K562 (cell line): Measurements from ENCODE around the gene SH3BGRL3. TPM values are rescaled to one million over a fixed set of nuclear protein-coding genes. Genes with fewer than 3 reads are reported as not detected.

Experiments
- ATAC-seq: fragments of 200-7000 bp; cut with Tn5 transposase; 3 replicates; pipeline ENCODE4 v1.9.1; 2020; ENCODE audit warnings: moderate library complexity
- BruUV-seq: library from RNA; stranded (reverse); fragments of 400-500 nt; replicated peaks from 2 replicates; lab custom pipeline; 2021; lab: Mats Ljungman, UMichigan
- CTCF ChIA-PET: fragments of 300-600 bp; formaldehyde crosslinking; extraction: SDS; loops from one replicate; lab custom pipeline; 2021; ENCODE audit warnings: low intra/inter-chr PET ratio; lab: Yijun Ruan, JAX
- POLR2A ChIA-PET: fragments of 300-600, 350-650 bp; sonication (Branson Sonifier 250); formaldehyde crosslinking; extraction: SDS; loops from one replicate; lab custom pipeline; 2021; ENCODE audit warnings: antibody characterized with exemption, inconsistent platforms; lab: Yijun Ruan, JAX
- DNase-seq, 4 experiments: peaks; one replicate each; pipeline versions ENCODE4 v3.0.0 to v3.0.0-alpha.2; 2011 to 2018; ENCODE audit warnings: low spot score in 3 of 4, mixed read lengths in 3 of 4; ENCODE audit errors: extremely low read depth in 1 of 4
- FAIRE-seq: peaks from 2 replicates; lab custom pipeline; 2011; peaks lifted over from hg19 to GRCh38; lab: Jason Lieb, UNC
- H2AFZ ChIP-seq: 2 replicates; pipeline ENCODE4 v1.6.0; 2011; ENCODE audit warnings: low read depth, low read length, control low read depth, inconsistent platforms
- H3K27ac ChIP-seq: fragments of 200-600 bp; 3 replicates; pipeline ENCODE4 v1.8.0; 2011; ENCODE audit warnings: low read depth, mild to moderate bottlenecking, control low read depth, inconsistent platforms, low read length, moderate library complexity, mixed read lengths; ENCODE audit errors: extremely low read depth
- H3K27me3 ChIP-seq, 2 experiments: fragments of 300-600 bp in 1 of 2; 2 replicates in 1 of 2; 3 replicates in 1 of 2; pipeline versions ENCODE4 v1.6.0 to v1.8.0; 2011; ENCODE audit warnings: inconsistent platforms in 2 of 2, low read length in 2 of 2, mild to moderate bottlenecking in 1 of 2, mixed read lengths in 1 of 2, moderate library complexity in 1 of 2; ENCODE audit not compliant: control insufficient read depth in 2 of 2, insufficient read depth in 2 of 2
- H3K36me3 ChIP-seq: fragments of 300-600 bp; 3 replicates; pipeline ENCODE4 v1.8.0; 2011; ENCODE audit warnings: mild to moderate bottlenecking, low read length, inconsistent platforms; ENCODE audit not compliant: control insufficient read depth, insufficient read depth
- H3K4me1 ChIP-seq, 2 experiments: fragments of 200-600 bp in 1 of 2; replicated peaks in 1 of 2; 2 replicates in 1 of 2; 3 replicates in 1 of 2; pipeline versions ENCODE4 v1.5.1 to v1.8.0; 2011; ENCODE audit warnings: inconsistent platforms in 2 of 2, low read length in 2 of 2, mild to moderate bottlenecking in 1 of 2, mixed read lengths in 1 of 2, moderate library complexity in 1 of 2; ENCODE audit not compliant: control insufficient read depth in 2 of 2, insufficient read depth in 2 of 2
- H3K4me2 ChIP-seq: 2 replicates; pipeline ENCODE4 v1.6.1; 2011; ENCODE audit warnings: low read length, control low read depth, inconsistent platforms, mixed read lengths; ENCODE audit not compliant: insufficient read depth
- H3K4me3 ChIP-seq: fragments of 200-600 bp; sonication (generic), shearing (Covaris generic); 2 replicates; pipeline ENCODE4 v1.5.1; 2016; ENCODE audit warnings: control low read depth, inconsistent platforms
- H3K79me2 ChIP-seq: fragments of 200-600 bp; 3 replicates; pipeline ENCODE4 v1.8.0; 2011; ENCODE audit warnings: low read length, inconsistent platforms; ENCODE audit not compliant: control insufficient read depth, insufficient read depth
- H3K9ac ChIP-seq, 2 experiments: 2 replicates each; pipeline versions ENCODE4 v1.6.0 to v1.6.1; 2011; ENCODE audit warnings: low read depth in 2 of 2, low read length in 2 of 2, control low read depth in 1 of 2, inconsistent platforms in 1 of 2, mild to moderate bottlenecking in 1 of 2, mixed read lengths in 1 of 2; ENCODE audit not compliant: insufficient read depth in 1 of 2
- H3K9me1 ChIP-seq: one replicate; pipeline ENCODE4 v1.6.0; 2011; ENCODE audit warnings: inconsistent platforms, mild to moderate bottlenecking, low read length, moderate library complexity; ENCODE audit not compliant: control insufficient read depth, insufficient read depth
- H3K9me3 ChIP-seq: replicated peaks from 2 replicates; pipeline ENCODE4 v1.5.1; 2011; ENCODE audit warnings: low read depth, low read length, inconsistent platforms; ENCODE audit not compliant: control insufficient read depth, insufficient read depth
- H4K20me1 ChIP-seq: replicated peaks from 2 replicates; pipeline ENCODE4 v1.6.1; 2011; ENCODE audit warnings: low read length, inconsistent platforms, mixed read lengths; ENCODE audit not compliant: control insufficient read depth, insufficient read depth
- CBFB ChIP-seq: sonication (generic); formaldehyde crosslinking; IDR thresholded peaks from 2 replicates; pipeline ENCODE4 v1.4.0; 2020; ENCODE audit warnings: mild to moderate bottlenecking, missing genetic modification reagents
- FOS ChIP-seq: IDR thresholded peaks from 3 replicates; pipeline ENCODE4 v1.6.1; 2011; ENCODE audit not compliant: insufficient read length; ENCODE audit errors: extremely low read depth
- FOXM1 ChIP-seq, 2 experiments: fragments of 450-650 bp in 1 of 2; sonication (generic) in 1 of 2; formaldehyde crosslinking in 1 of 2; IDR thresholded peaks; 2 replicates each; pipeline versions ENCODE4 v1.6.1 to v1.9.0; 2017 to 2022; ENCODE audit warnings: low read depth in 2 of 2, mild to moderate bottlenecking in 2 of 2, missing genetic modification reagents in 1 of 2, moderate library complexity in 1 of 2
- HIVEP1 ChIP-seq: fragments of 250-450 bp; sonication (Bioruptor Pico); IDR thresholded peaks from 2 replicates; pipeline ENCODE4 v1.4.0; 2020; ENCODE audit warnings: mild to moderate bottlenecking
- KDM5B ChIP-seq: fragments of 200-600 bp; sonication (generic); IDR thresholded peaks from 2 replicates; pipeline ENCODE4 v1.6.1; 2012; ENCODE audit warnings: low read depth, mild to moderate bottlenecking, moderate library complexity, low read length, control low read depth, inconsistent platforms; ENCODE audit not compliant: insufficient replicate concordance
- POLR2A ChIP-seq: fragments of 450-650 bp; conservative IDR thresholded peaks from 2 replicates; pipeline ENCODE4 v1.6.1; 2016
- POLR2AphosphoS5 ChIP-seq: IDR thresholded peaks from 2 replicates; pipeline ENCODE4 v1.6.1; 2011; ENCODE audit warnings: mild to moderate bottlenecking, low read depth, low read length, moderate library complexity; ENCODE audit not compliant: control insufficient read depth, insufficient read depth
- RB1 ChIP-seq: fragments of 450-650 bp; IDR thresholded peaks from 2 replicates; pipeline ENCODE4 v1.6.1; 2017; ENCODE audit warnings: low read depth, mild to moderate bottlenecking
- SUPT5H ChIP-seq: fragments of 450-650 bp; IDR thresholded peaks from 2 replicates; pipeline ENCODE4 v1.6.1; 2016
- TEAD4 ChIP-seq, 2 experiments: sonication (generic) in 1 of 2; formaldehyde crosslinking in 1 of 2; IDR thresholded peaks; 2 replicates each; pipeline versions ENCODE4 v1.6.1 to v1.8.0; 2012 to 2022; ENCODE audit warnings: borderline replicate concordance in 1 of 2, inconsistent platforms in 1 of 2, low read length in 1 of 2, mild to moderate bottlenecking in 1 of 2, missing genetic modification reagents in 1 of 2
- ZNF311 ChIP-seq: fragments of 250-450 bp; sonication (Bioruptor Pico); IDR thresholded peaks from 2 replicates; pipeline ENCODE4 v1.4.0; 2020; ENCODE audit warnings: mild to moderate bottlenecking, moderate library complexity
- WGBS: fragments of 100-300 bp; shearing (Covaris generic); methylation state at CpG from one replicate; pipeline ENCODE4 v1.1.6; 2016; ENCODE audit warnings: low coverage, mixed read lengths; ENCODE audit not compliant: insufficient coverage; ENCODE audit errors: missing lambda C conversion rate; 5-methylcytosine and 5-hydroxymethylcytosine counted together
- in situ Hi-C: fragments of 300-500 bp; cut with MboI; formaldehyde crosslinking; loops from 4 replicates; pipeline ENCODE4 v1.15.0; 2018; ENCODE audit warnings: inconsistent platforms, mixed read lengths
- intact Hi-C: fragments of 100-400 bp; cut with micrococcal nuclease; formaldehyde crosslinking; loops from 2 replicates; pipeline ENCODE4 v1.14.2; 2022
- polyA plus RNA-seq, 8 experiments: library from polyadenylated mRNA; depleted of rRNA in 4 of 8; stranded (reverse) in 5 of 8; unstranded in 3 of 8; fragments of >200 nt; fragmentation: Nextera tagmentation in 2 of 8; fragmentation: Illumina TruSeq in 1 of 8; extraction: Ambion mirVana in 2 of 8; extraction: Trizol in 1 of 8; gene quantifications; 2 replicates each; pipeline versions ENCODE4 v1.2.1 to v1.2.3, GENCODE V29; 2011 to 2014; ENCODE audit warnings: inconsistent platforms in 1 of 8, missing spikeins in 1 of 8
- total RNA-seq, 7 experiments: library from RNA; depleted of rRNA in 6 of 7; stranded (reverse); fragments of >200 nt in 6 of 7; fragmentation: Illumina TruSeq in 2 of 7; extraction: Trizol in 2 of 7; gene quantifications; 2 replicates each; pipeline versions ENCODE4 v1.2.1 to v1.2.3, GENCODE V29; 2011 to 2021; ENCODE audit warnings: low replicate concordance in 1 of 7
- TF ChIP-seq, protein P1 (sequence below): fragments of 250-450 bp; sonication (Bioruptor Pico); IDR thresholded peaks from 2 replicates; pipeline ENCODE4 v1.4.0; 2020; ENCODE audit warnings: mild to moderate bottlenecking, moderate library complexity
- TF ChIP-seq, protein P2 (sequence below): sonication (generic); formaldehyde crosslinking; IDR thresholded peaks from 2 replicates; pipeline ENCODE4 v1.8.0; 2022; ENCODE audit warnings: mild to moderate bottlenecking, missing genetic modification reagents

SH3BGRL3 gene
- total and polyA plus RNA-seq, 9 of the 15 experiments (the other 6 are each of a cell fraction or from before 2014, with no cell fraction given), result 30.3 to 140 (median 54.2) TPM

DNA sequence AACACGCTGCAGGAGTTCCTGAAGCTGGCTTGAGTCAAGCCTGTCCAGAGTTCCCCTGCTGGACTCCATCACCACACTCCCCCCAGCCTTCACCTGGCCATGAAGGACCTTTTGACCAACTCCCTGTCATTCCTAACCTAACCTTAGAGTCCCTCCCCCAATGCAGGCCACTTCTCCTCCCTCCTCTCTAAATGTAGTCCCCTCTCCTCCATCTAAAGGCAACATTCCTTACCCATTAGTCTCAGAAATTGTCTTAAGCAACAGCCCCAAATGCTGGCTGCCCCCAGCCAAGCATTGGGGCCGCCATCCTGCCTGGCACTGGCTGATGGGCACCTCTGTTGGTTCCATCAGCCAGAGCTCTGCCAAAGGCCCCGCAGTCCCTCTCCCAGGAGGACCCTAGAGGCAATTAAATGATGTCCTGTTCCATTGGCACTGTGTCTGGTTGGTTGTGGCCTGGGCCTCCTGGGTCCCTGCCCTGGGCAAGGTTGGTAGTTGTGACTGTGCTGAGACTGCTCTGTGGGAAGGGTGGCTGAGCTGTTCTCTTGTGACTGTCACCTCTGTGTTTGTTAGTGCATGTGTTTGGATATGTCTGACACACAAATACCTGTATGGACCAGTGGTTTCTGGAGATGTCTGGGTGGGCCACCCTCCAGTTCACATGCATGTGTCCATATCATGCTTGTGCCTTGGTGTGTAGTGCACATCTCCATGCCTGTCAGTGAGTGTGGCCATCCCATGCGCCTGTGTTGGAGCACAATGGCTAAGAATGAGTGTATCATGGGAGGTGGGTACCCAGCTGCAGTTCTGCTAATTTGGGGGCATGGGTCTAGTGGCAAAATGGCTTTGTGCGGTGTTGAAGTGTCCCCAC lies 1.4 kb downstream of the SH3BGRL3 start:
- Histone ChIP-seq H3K27ac (no peak overlapping the region; the same call in 2 of the 3 replicates), H3K79me2 (peaks cover 24% of the 10 kb centered on the region; the same call in 2 of the 3 replicates), H3K4me1 (peaks cover 85% of the 10 kb centered on the region in 2 experiments), H3K4me2 (peak overlapping the region; percentile 85), H3K36me3 (peaks cover 66% of the 10 kb centered on the region), H3K9me1 (peaks cover 5% of the 10 kb centered on the region), H2AFZ (no peak overlapping the region), H3K27me3 (no peaks in the 10 kb centered on the region), H3K4me3 (no peak overlapping the region), H4K20me1 (0 out of 2 replicates have a peak, but pooled peaks cover 4% of the 10 kb centered on the region), H3K9me3 (no peaks in the 10 kb centered on the region), H3K9ac (peak overlapping the region in 1 of 2 experiments; percentile 74; a peak in 2 of 4 replicates)
- 98% methylated on average over 5 of the region's 5 CpGs for WGBS
- BruUV-seq, result TSS peak; percentile 76
- CTCF ChIA-PET, result no interaction called here
- DNase-seq (peak in 1 of 4 experiments; percentile 14), ATAC-seq (no peak), FAIRE-seq (no peak)
- intact Hi-C loops, result no loop called here
- in situ Hi-C loops, result no loop called here
- POLR2A ChIA-PET, result interaction anchor here (0.6 to 1.6 kb wide), 7 partner anchors 10 to 411 kb away, joined by 3 to 6 read pairs (median 3); no protein-coding TSS in a partner anchor
- TF ChIP-seq FOXM1 (IDR thresholded peaks at IDR 0.05; ENCODE audit: low read depth) (no peak), FOXM1 (CRISPR knock-in tag; IDR thresholded peaks at IDR 0.05; ENCODE audit: low read depth) (0 out of 2 replicates have a peak, but pooled peaks have one; percentile 80), POLR2A (peak; percentile 56; the same call in 1 of the 2 replicates), KDM5B (peak; percentile 52), HIVEP1 (CRISPR knock-in tag) (0 out of 2 replicates have a peak, but pooled peaks have one; percentile 21), SUPT5H (peak; percentile 59), POLR2AphosphoS5 (0 out of 2 replicates have a peak, but pooled peaks have one; percentile 15), TEAD4 (IDR thresholded peaks at IDR 0.05; ENCODE audit: low read length) (no peak), TEAD4 (CRISPR knock-in tag; IDR thresholded peaks at IDR 0.05; ENCODE audit: borderline replicate concordance) (0 out of 2 replicates have a peak, but pooled peaks have one; percentile 49), ZNF311 (CRISPR knock-in tag) (no peak), FOS (no peak), RB1 (0 out of 2 replicates have a peak, but pooled peaks have one; percentile 9), CBFB (0 out of 2 replicates have a peak, but pooled peaks have one; percentile 61)
- TF ChIP-seq, protein P1, sequence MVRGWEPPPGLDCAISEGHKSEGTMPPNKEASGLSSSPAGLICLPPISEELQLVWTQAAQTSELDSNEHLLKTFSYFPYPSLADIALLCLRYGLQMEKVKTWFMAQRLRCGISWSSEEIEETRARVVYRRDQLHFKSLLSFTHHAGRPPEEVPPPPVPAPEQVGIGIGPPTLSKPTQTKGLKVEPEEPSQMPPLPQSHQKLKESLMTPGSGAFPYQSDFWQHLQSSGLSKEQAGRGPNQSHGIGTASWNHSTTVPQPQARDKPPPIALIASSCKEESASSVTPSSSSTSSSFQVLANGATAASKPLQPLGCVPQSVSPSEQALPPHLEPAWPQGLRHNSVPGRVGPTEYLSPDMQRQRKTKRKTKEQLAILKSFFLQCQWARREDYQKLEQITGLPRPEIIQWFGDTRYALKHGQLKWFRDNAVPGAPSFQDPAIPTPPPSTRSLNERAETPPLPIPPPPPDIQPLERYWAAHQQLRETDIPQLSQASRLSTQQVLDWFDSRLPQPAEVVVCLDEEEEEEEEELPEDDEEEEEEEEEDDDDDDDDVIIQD, result no peak
- TF ChIP-seq, protein P2, sequence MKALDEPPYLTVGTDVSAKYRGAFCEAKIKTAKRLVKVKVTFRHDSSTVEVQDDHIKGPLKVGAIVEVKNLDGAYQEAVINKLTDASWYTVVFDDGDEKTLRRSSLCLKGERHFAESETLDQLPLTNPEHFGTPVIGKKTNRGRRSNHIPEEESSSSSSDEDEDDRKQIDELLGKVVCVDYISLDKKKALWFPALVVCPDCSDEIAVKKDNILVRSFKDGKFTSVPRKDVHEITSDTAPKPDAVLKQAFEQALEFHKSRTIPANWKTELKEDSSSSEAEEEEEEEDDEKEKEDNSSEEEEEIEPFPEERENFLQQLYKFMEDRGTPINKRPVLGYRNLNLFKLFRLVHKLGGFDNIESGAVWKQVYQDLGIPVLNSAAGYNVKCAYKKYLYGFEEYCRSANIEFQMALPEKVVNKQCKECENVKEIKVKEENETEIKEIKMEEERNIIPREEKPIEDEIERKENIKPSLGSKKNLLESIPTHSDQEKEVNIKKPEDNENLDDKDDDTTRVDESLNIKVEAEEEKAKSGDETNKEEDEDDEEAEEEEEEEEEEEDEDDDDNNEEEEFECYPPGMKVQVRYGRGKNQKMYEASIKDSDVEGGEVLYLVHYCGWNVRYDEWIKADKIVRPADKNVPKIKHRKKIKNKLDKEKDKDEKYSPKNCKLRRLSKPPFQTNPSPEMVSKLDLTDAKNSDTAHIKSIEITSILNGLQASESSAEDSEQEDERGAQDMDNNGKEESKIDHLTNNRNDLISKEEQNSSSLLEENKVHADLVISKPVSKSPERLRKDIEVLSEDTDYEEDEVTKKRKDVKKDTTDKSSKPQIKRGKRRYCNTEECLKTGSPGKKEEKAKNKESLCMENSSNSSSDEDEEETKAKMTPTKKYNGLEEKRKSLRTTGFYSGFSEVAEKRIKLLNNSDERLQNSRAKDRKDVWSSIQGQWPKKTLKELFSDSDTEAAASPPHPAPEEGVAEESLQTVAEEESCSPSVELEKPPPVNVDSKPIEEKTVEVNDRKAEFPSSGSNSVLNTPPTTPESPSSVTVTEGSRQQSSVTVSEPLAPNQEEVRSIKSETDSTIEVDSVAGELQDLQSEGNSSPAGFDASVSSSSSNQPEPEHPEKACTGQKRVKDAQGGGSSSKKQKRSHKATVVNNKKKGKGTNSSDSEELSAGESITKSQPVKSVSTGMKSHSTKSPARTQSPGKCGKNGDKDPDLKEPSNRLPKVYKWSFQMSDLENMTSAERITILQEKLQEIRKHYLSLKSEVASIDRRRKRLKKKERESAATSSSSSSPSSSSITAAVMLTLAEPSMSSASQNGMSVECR (CRISPR knock-in tag), result peak; percentile 78; the same call in 1 of the 2 replicates
